CD8-positive, alpha-beta memory T cell (primary cell): ENCODE data around the gene FITM1. TPM values are rescaled to one million over a fixed set of nuclear protein-coding genes. Genes with fewer than 3 reads are reported as not detected.

Source experiments
- CTCF ChIA-PET: fragments of 350-600 bp; sonication (Branson Sonifier 250); formaldehyde crosslinking; loops from one replicate; lab custom pipeline; 2021; ENCODE audit warnings: antibody characterized with exemption; lab: Charles Lee
- POLR2A ChIA-PET: fragments of 350-600 bp; sonication (Branson Sonifier 250); formaldehyde crosslinking; loops from one replicate; lab custom pipeline; 2021; ENCODE audit warnings: antibody characterized with exemption; lab: Charles Lee
- DNase-seq, 5 donors: peaks; one replicate each; pipeline versions ENCODE4 v3.0.0 to v3.0.0-alpha.2; 2020 to 2022; ENCODE audit warnings: mixed read lengths in 1 of 5
- H3K27ac ChIP-seq: one replicate; pipeline ENCODE4 v1.7.0; 2013; ENCODE audit warnings: low read depth, mild to moderate bottlenecking, low read length, moderate library complexity
- H3K27me3 ChIP-seq: 2 replicates; pipeline ENCODE4 v1.7.0; 2013; ENCODE audit warnings: low read length, mild to moderate bottlenecking; ENCODE audit not compliant: insufficient read depth, poor library complexity, severe bottlenecking
- H3K36me3 ChIP-seq: 2 replicates; pipeline ENCODE4 v1.7.0; 2013; ENCODE audit warnings: mild to moderate bottlenecking, low read length, moderate library complexity; ENCODE audit not compliant: insufficient read depth
- H3K4me1 ChIP-seq: 2 replicates; pipeline ENCODE4 v1.7.0; 2013; ENCODE audit warnings: mild to moderate bottlenecking, low read length, moderate library complexity; ENCODE audit not compliant: insufficient read depth
- H3K4me3 ChIP-seq: 2 replicates; pipeline ENCODE4 v1.7.0; 2013; ENCODE audit warnings: mild to moderate bottlenecking, low read length
- H3K9me3 ChIP-seq: 2 replicates; pipeline ENCODE4 v1.7.0; 2013; ENCODE audit warnings: mild to moderate bottlenecking, low read length
- H3K27ac Mint-ChIP-seq, 8 donors: one replicate each; pipeline ENCODE4 v1.8.0; 2020 to 2021; ENCODE audit warnings: mixed read lengths in 8 of 8, mild to moderate bottlenecking in 6 of 8, inconsistent platforms in 3 of 8, moderate library complexity in 3 of 8
- H3K27me3 Mint-ChIP-seq, 2 donors: one replicate each; pipeline ENCODE4 v1.8.0; 2020 to 2021; ENCODE audit warnings: mixed read lengths in 2 of 2, mild to moderate bottlenecking in 1 of 2, moderate library complexity in 1 of 2
- H3K36me3 Mint-ChIP-seq, 3 donors: one replicate each; pipeline ENCODE4 v1.8.0; 2020 to 2021; ENCODE audit warnings: mixed read lengths in 3 of 3, inconsistent platforms in 1 of 3, mild to moderate bottlenecking in 1 of 3
- H3K4me1 Mint-ChIP-seq, 3 donors: one replicate each; pipeline ENCODE4 v1.8.0; 2020 to 2021; ENCODE audit warnings: mixed read lengths in 3 of 3, inconsistent platforms in 1 of 3, mild to moderate bottlenecking in 1 of 3
- H3K4me3 Mint-ChIP-seq, 7 donors: one replicate each; pipeline ENCODE4 v1.8.0; 2020 to 2021; ENCODE audit warnings: mixed read lengths in 7 of 7, mild to moderate bottlenecking in 6 of 7, moderate library complexity in 4 of 7, inconsistent platforms in 2 of 7
- H3K9me3 Mint-ChIP-seq, 5 donors: one replicate each; pipeline ENCODE4 v1.8.0; 2020 to 2022; ENCODE audit warnings: mixed read lengths in 5 of 5, mild to moderate bottlenecking in 3 of 5, moderate library complexity in 2 of 5, inconsistent platforms in 1 of 5
- polyA plus RNA-seq: library from polyadenylated mRNA; unstranded; fragments of 300-500 nt; fragmentation: Illumina TruSeq; gene quantifications from one replicate; pipeline ENCODE4 v1.2.3, GENCODE V29; 2021
- total RNA-seq, 2 experiments: library from RNA; stranded (reverse); gene quantifications; one replicate each; pipeline ENCODE4 v1.2.3, GENCODE V29; 2021

The FITM1 gene
- total and polyA plus RNA-seq, 3 experiments from 2014 or later = 0.58 to 1.1 TPM; not detected in 1

DNA sequence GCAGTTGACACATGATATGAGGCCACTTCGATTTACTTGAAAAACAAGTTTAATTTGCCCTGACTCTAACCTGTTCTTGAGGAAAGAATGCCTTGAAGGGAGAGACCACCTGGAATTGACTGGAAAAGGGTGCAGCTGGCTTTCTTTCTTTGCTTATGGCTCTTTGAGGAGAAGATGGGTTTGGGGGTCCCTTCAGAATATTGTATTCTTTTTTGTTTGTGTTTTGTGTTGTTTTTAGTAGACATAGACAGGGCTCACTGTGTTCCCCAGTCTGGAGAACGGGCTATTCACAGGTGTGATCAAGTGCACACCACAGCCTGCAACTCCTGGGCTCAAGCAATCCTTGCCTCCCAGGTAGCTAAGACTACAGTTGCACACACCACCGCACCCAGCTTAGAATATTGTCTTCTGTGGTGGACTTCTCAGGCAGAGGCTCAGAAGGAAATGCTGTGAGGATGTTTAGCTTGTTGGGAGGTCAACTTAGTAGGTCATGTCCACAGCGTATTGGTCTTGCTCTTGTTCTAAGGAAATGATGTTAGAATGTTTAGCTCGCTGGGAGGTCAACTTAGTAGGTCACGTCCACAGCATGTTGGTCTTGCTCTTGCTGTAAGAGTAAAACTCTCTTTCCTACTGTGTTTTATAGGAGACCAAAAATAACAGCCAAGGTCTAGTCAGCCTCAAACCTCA, 14.2 kb upstream of the FITM1 start:
- H3K27me3 Mint-ChIP-seq = peaks cover 0 to 5% of the 10 kb centered on the region in 2 donors
- Histone ChIP-seq H3K4me3 (peak overlapping the region; percentile 93), H3K4me1 (peaks cover 28% of the 10 kb centered on the region), H3K27ac (peak overlapping the region; percentile 98), H3K9me3 (no peaks in the 10 kb centered on the region), H3K36me3 (peaks cover 39% of the 10 kb centered on the region), H3K27me3 (no peaks in the 10 kb centered on the region)
- ChIA-PET POLR2A (interaction anchor here (1.1 to 4.6 kb wide), 6 partner anchors 16 to 163 kb away, joined by 3 to 58 read pairs (median 21); partner anchors contain the start of genes DHRS4, EMC9, PCK2 and PSME1), CTCF (interaction anchor here (1.0 to 4.4 kb wide), 12 partner anchors 7 to 192 kb away, joined by 3 to 34 read pairs (median 10); partner anchors contain the start of genes CHMP4A, CIDEB, EMC9 and IPO4)
- H3K4me3 Mint-ChIP-seq = peak overlapping the region; percentile 96 to 100 (median 98)
- DNase-seq = no peak
- H3K4me1 Mint-ChIP-seq = peaks cover 30 to 37% (median 33%) of the 10 kb centered on the region in 3 donors
- no peaks in the 10 kb centered on the region for H3K9me3 Mint-ChIP-seq
- H3K27ac Mint-ChIP-seq = peak overlapping the region; percentile 79 to 100 (median 99)
- peaks cover 5 to 65% (median 19%) of the 10 kb centered on the region in 3 donors for H3K36me3 Mint-ChIP-seq

DNA sequence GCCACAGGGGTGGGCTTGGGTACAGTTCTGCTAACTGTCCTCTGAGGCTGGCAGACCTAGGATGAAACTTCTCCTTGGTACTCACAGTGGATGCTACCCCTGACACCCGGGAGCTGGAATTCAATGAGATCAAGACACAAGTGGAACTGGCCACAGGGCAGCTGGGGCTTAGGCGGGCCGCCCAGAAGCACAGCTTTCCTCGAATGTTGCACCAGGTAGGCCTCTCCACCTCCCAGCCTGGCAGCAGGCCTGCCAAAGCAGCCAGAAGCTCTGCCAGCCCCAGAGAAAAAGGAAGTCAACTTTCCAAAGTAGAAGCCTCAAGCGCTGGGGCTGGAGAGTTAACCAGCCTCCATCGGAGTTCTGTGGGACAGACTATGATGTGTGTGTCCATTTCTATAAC, 13.3 kb upstream of the FITM1 start:
- DNase-seq = no peak
- no peaks in the 10 kb centered on the region for H3K9me3 ChIP-seq
- Mint-ChIP-seq H3K27ac (peak overlapping the region in 1 of 8 donors; percentile 36), H3K4me3 (peak overlapping the region in 1 of 7 donors; percentile 49), H3K36me3 (peaks cover 5 to 70% (median 22%) of the 10 kb centered on the region in 3 donors), H3K27me3 (peaks cover 0 to 5% of the 10 kb centered on the region in 2 donors), H3K9me3 (no peaks in the 10 kb centered on the region), H3K4me1 (peaks cover 30 to 37% (median 33%) of the 10 kb centered on the region in 3 donors)
- ChIA-PET POLR2A (interaction anchor here (1.1 to 4.6 kb wide), 2 partner anchors 15 to 20 kb away, joined by 4 to 58 read pairs; partner anchors contain the start of gene PSME1), CTCF (interaction anchor here (1.2 to 4.4 kb wide), 7 partner anchors 8 to 44 kb away, joined by 4 to 34 read pairs (median 9); partner anchors contain the start of genes EMC9, IRF9, PSME1 and PSME2)
- peaks cover 28% of the 10 kb centered on the region for H3K4me1 ChIP-seq
- no peaks in the 10 kb centered on the region for H3K27me3 ChIP-seq
- H3K4me3 ChIP-seq = no peak overlapping the region
- peaks cover 45% of the 10 kb centered on the region for H3K36me3 ChIP-seq
- no peak overlapping the region for H3K27ac ChIP-seq

DNA sequence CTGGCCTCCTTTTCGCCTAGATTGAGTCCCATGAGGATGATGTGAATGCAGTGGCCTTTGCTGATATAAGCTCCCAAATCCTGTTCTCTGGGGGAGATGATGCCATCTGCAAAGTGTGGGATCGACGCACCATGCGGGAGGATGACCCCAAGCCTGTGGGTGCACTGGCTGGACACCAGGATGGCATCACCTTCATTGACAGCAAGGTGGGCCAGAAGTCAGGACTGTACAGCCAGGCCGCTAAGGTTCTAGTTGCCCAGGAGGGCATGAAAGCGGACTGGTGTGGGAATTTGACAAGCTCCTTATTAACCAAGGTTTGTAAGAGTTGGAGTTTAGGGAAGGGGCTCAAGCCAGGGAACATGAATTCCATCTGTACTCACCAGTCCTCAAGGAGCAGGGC, 10.8 kb upstream of the FITM1 start:
- H3K9me3 ChIP-seq = no peaks in the 10 kb centered on the region
- no peak for DNase-seq
- peak overlapping the region in 1 of 8 donors; percentile 46 for H3K27ac Mint-ChIP-seq
- no peak overlapping the region for H3K27ac ChIP-seq
- ChIA-PET POLR2A (no interaction called here), CTCF (interaction anchor here (1.3 to 2.4 kb wide), 3 partner anchors 27 to 214 kb away, joined by 3 to 13 read pairs (median 4); partner anchors contain the start of genes IRF9, PSME2 and RNF31)
- peaks cover 0 to 4% of the 10 kb centered on the region in 2 donors for H3K27me3 Mint-ChIP-seq
- H3K4me3 ChIP-seq = no peak overlapping the region
- H3K4me1 Mint-ChIP-seq = peaks cover 27 to 37% (median 29%) of the 10 kb centered on the region in 3 donors
- H3K36me3 ChIP-seq = peaks cover 61% of the 10 kb centered on the region
- H3K27me3 ChIP-seq = no peaks in the 10 kb centered on the region
- peaks cover 24% of the 10 kb centered on the region for H3K4me1 ChIP-seq
- H3K9me3 Mint-ChIP-seq = no peaks in the 10 kb centered on the region
- peak overlapping the region in 1 of 7 donors; percentile 44 for H3K4me3 Mint-ChIP-seq
- H3K36me3 Mint-ChIP-seq = peaks cover 5 to 84% (median 25%) of the 10 kb centered on the region in 3 donors

DNA sequence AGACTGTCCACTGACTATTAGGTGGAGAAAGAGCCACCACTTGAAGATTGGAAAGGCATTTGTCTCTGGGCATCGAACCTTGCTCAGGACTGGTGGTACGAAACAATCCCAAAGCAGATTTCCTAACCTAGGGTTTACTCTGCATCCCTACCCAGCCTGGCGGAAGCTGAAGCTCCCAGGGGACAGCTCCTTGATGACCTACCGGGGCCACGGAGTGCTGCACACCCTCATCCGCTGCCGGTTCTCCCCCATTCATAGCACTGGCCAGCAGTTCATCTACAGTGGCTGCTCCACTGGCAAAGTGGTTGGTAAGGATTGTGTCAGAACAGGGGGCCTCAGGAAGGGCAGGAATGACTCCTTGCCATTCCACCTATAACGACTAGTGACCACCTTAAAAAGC, 9.2 kb upstream of the FITM1 start:
- Mint-ChIP-seq H3K27me3 (no peaks in the 10 kb centered on the region), H3K36me3 (peaks cover 5 to 78% (median 27%) of the 10 kb centered on the region in 3 donors), H3K4me1 (peaks cover 14 to 23% (median 17%) of the 10 kb centered on the region in 3 donors), H3K9me3 (no peaks in the 10 kb centered on the region), H3K4me3 (no peak overlapping the region), H3K27ac (no peak overlapping the region)
- DNase-seq = no peak
- Histone ChIP-seq H3K4me3 (no peak overlapping the region), H3K36me3 (peaks cover 61% of the 10 kb centered on the region), H3K27me3 (no peaks in the 10 kb centered on the region), H3K9me3 (no peaks in the 10 kb centered on the region), H3K27ac (no peak overlapping the region), H3K4me1 (peaks cover 14% of the 10 kb centered on the region)
- ChIA-PET CTCF (no interaction called here), POLR2A (no interaction called here)

DNA sequence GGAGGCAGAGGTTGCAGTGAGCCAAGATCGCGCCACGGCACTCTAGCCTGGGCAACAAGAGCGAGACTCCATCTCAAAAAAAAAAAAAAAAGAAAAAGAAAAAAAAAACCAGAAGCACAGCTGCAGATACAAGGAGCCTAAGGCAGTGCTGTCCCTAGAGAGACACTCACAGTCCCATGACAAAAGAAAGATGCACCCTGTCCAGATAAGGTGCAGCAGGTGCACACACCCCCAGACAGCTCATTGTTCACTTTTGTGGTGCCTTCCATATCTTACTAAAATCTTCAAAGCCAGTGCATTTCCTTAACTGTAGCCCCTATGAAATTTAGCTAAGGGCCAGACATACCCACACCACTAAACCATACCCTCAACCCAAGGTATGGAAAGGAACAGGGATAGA, 8.0 kb upstream of the FITM1 start:
- Histone ChIP-seq H3K27me3 (no peaks in the 10 kb centered on the region), H3K27ac (no peak overlapping the region), H3K36me3 (peaks cover 58% of the 10 kb centered on the region), H3K4me1 (peaks cover 2% of the 10 kb centered on the region), H3K4me3 (no peak overlapping the region), H3K9me3 (no peaks in the 10 kb centered on the region)
- H3K27me3 Mint-ChIP-seq = no peaks in the 10 kb centered on the region
- peaks cover 4 to 13% (median 7%) of the 10 kb centered on the region in 3 donors for H3K4me1 Mint-ChIP-seq
- H3K9me3 Mint-ChIP-seq = no peaks in the 10 kb centered on the region
- H3K36me3 Mint-ChIP-seq = peaks cover 5 to 67% (median 21%) of the 10 kb centered on the region in 3 donors
- H3K4me3 Mint-ChIP-seq = no peak overlapping the region
- CTCF ChIA-PET = interaction anchor here (1.3 kb wide), 2 partner anchors 9 to 39 kb away, joined by 3 to 6 read pairs; partner anchors contain the start of gene IRF9
- POLR2A ChIA-PET = no interaction called here
- H3K27ac Mint-ChIP-seq = peak overlapping the region in 1 of 8 donors; percentile 43
- DNase-seq = no peak

DNA sequence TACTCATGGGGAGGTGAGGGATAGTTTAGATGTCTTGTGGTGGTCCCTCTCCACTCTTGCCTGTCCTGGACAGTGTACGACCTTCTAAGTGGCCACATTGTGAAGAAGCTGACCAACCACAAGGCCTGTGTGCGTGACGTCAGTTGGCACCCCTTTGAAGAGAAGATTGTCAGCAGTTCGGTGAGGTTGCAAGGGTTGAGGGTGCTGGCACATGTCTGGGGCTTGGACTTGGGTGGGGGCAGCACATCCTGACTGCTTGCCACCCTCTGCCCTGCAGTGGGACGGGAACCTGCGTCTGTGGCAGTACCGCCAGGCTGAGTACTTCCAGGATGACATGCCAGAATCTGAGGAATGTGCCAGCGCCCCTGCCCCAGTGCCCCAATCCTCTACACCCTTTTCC, 7.6 kb upstream of the FITM1 start:
- H3K36me3 Mint-ChIP-seq = peaks cover 5 to 62% (median 21%) of the 10 kb centered on the region in 3 donors
- Histone ChIP-seq H3K4me3 (no peak overlapping the region), H3K4me1 (no peaks in the 10 kb centered on the region), H3K27ac (no peak overlapping the region), H3K9me3 (no peaks in the 10 kb centered on the region), H3K27me3 (no peaks in the 10 kb centered on the region), H3K36me3 (peaks cover 53% of the 10 kb centered on the region)
- H3K27ac Mint-ChIP-seq = peak overlapping the region in 2 of 8 donors; percentile 34 to 63
- peaks cover 2 to 9% (median 2%) of the 10 kb centered on the region in 3 donors for H3K4me1 Mint-ChIP-seq
- H3K4me3 Mint-ChIP-seq = no peak overlapping the region
- no peaks in the 10 kb centered on the region for H3K9me3 Mint-ChIP-seq
- POLR2A ChIA-PET = no interaction called here
- no peaks in the 10 kb centered on the region for H3K27me3 Mint-ChIP-seq
- CTCF ChIA-PET = interaction anchor here (1.2 to 1.3 kb wide), 3 partner anchors 9 to 119 kb away, joined by 3 to 6 read pairs (median 3); partner anchors contain the start of genes IRF9 and TINF2
- no peak for DNase-seq

DNA sequence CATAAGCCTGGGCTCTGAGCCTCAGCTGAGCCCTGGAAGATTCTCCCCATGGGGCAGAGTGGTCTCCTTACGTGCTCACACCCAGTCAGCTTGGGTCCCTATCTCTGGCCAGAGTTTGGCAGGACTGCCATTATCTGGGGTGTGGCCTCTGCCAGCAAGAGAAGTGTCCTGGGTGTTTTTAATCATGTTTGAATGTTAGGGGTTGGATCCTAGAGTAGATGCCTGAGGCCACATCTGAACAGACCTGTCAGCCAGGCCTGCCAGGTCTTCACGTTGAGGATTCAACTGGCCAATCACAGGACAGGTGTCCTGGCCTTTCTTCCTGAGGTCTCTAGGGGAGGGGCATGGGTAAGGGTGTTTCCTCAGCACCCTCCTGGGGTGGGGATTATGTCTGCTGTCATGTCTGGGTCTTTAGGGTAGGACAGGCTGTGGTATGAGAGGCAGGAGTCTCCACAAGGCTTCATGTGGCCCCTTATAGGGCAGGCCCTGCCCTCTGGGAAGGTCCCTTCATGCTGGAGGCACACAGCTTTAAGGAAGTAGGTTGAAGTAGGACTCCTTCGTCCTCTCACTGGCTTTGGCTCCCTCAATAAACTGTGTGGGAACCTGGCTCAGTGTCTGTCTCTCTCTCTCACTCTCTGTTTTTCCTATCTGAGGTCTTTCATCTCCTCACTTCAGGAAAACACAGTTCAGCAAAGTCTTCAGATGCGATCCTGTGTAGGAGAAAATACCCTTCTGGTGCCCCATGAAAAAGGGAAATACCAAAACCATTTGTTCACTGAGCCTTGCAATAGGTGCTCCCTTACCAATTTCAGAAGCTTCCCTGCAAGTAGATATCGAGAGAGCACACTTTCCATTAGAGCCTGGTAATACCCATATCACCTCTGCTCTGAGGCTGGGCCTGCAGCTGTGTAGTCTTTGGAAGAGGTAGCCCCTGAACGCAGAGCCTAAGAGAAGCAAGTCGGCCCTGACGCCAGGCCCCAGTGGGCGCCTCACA, 6.7 kb upstream of the FITM1 start:
- H3K27me3 Mint-ChIP-seq = no peaks in the 10 kb centered on the region
- peak overlapping the region in 1 of 7 donors; percentile 35 for H3K4me3 Mint-ChIP-seq
- no peak for DNase-seq
- H3K36me3 Mint-ChIP-seq = peaks cover 5 to 54% (median 16%) of the 10 kb centered on the region in 3 donors
- no peak overlapping the region for H3K27ac ChIP-seq
- H3K4me3 ChIP-seq = no peak overlapping the region
- H3K4me1 Mint-ChIP-seq = peaks cover 0 to under 1% (median 0%) of the 10 kb centered on the region in 3 donors
- peaks cover 45% of the 10 kb centered on the region for H3K36me3 ChIP-seq
- no peaks in the 10 kb centered on the region for H3K4me1 ChIP-seq
- H3K9me3 ChIP-seq = no peaks in the 10 kb centered on the region
- peak overlapping the region in 4 of 8 donors; percentile 29 to 46 (median 34) for H3K27ac Mint-ChIP-seq
- ChIA-PET POLR2A (no interaction called here), CTCF (interaction anchor here (1.2 to 2.3 kb wide), 3 partner anchors 12 to 119 kb away, joined by 3 to 6 read pairs (median 5); partner anchors contain the start of genes IRF9, PSME1 and TINF2)
- H3K27me3 ChIP-seq = no peaks in the 10 kb centered on the region
- H3K9me3 Mint-ChIP-seq = no peaks in the 10 kb centered on the region
